ENCODE results near the gene IL1F10. TPM values are rescaled to one million over a fixed set of nuclear protein-coding genes. Genes with fewer than 3 reads are reported as not detected.

The IL1F10 gene
- polyA plus RNA-seq, 1 donor (not counting 4 experiments of a cell fraction or from before 2014, with no cell fraction given) = 0.37 TPM

- dilution Hi-C loops (cut with MboI; ENCODE audit: extremely low pct_ligation_motif_present, low sequenced_read_pairs) = no loop called here
These were observed 54.6 kb downstream of the IL1F10 start for GRCh38 chr2:113122364-113122763.

DNA sequence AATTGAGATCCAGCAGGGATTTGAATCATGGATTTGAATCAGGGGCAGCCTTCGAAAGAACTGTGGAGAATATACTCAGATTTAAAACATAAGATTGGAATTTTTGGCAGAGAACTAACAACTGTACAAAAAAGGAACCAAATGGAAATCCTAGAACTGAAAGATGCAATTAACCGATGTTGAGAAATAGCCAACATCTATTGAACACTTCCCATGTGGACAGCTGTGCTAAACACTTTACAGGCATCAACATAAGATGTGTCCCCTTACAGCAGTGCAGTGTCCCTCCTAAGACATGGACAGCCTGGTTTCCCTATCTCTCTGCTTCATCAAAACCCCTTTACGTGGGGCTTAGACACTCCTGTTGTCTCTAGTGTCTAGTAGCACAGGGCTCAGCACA, 56.0 kb downstream of the IL1F10 start:
- Histone ChIP-seq H2AFZ (ENCODE audit: control insufficient read depth, low read length) (no peak overlapping the region), H3K79me2 (ENCODE audit: control insufficient read depth, insufficient read depth, low read length) (peaks cover 2% of the 10 kb centered on the region), H3K36me3 (ENCODE audit: control insufficient read depth in 2 of 2, extremely low read depth in 1 of 2, insufficient read depth in 2 of 2, low read length in 2 of 2) (peaks cover 11 to 19% of the 10 kb centered on the region in 2 experiments), H3K4me1 (ENCODE audit: control insufficient read depth, extremely low read depth, insufficient read depth, low read length) (peaks cover 40% of the 10 kb centered on the region), H4K20me1 (ENCODE audit: control insufficient read depth, extremely low read depth, insufficient read depth, low read length) (no peaks in the 10 kb centered on the region), H3K27me3 (ENCODE audit: control insufficient read depth, extremely low read depth, insufficient read depth, low read length) (no peaks in the 10 kb centered on the region), H3K4me3 (ENCODE audit: control insufficient read depth in 2 of 3, extremely low read depth in 1 of 3, insufficient read depth in 2 of 3, low read depth in 1 of 3, low read length in 3 of 3) (no peak overlapping the region), H3K27ac (ENCODE audit: control insufficient read depth, insufficient read depth, low read length) (peak overlapping the region; percentile 75), H3K4me2 (ENCODE audit: control insufficient read depth, extremely low read depth, insufficient read depth, low read depth, low read length) (peak overlapping the region; percentile 59), H3K9me3 (ENCODE audit: control insufficient read depth, low read depth, low read length) (no peaks in the 10 kb centered on the region), H3K9ac (ENCODE audit: control insufficient read depth, extremely low read depth, insufficient read depth, low read length) (peak overlapping the region; percentile 75), H3K9me1 (ENCODE audit: control insufficient read depth, extremely low read depth, insufficient read depth, low read length) (no peaks in the 10 kb centered on the region)
- dilution Hi-C loops (cut with MboI; ENCODE audit: extremely low pct_ligation_motif_present, low sequenced_read_pairs) = no loop called here
- DNase-seq (ENCODE audit: low read depth, low spot score) (no peak), FAIRE-seq (no peak)
- TF ChIP-seq EZH2 (IDR thresholded peaks at IDR 0.05; ENCODE audit: low read length) (no peak), CTCF (optimal IDR thresholded peaks at IDR 0.05 in 1 of 3, IDR thresholded peaks at IDR 0.05 in 1 of 3, conservative IDR thresholded peaks at IDR 0.05 in 1 of 3; ENCODE audit: extremely low read depth in 1 of 3, insufficient read depth in 2 of 3, low read length in 3 of 3) (no peak)

More at GRCh38 chr2:113122364-113122763, 54.6 kb downstream of the IL1F10 start:
- Histone ChIP-seq H3K36me3 (ENCODE audit: control insufficient read depth in 2 of 2, extremely low read depth in 1 of 2, insufficient read depth in 2 of 2, low read length in 2 of 2) (peaks cover 4 to 12% of the 10 kb centered on the region in 2 experiments), H3K4me2 (ENCODE audit: control insufficient read depth, extremely low read depth, insufficient read depth, low read depth, low read length) (no peak overlapping the region), H3K9ac (ENCODE audit: control insufficient read depth, extremely low read depth, insufficient read depth, low read length) (no peak overlapping the region), H3K27ac (ENCODE audit: control insufficient read depth, insufficient read depth, low read length) (no peak overlapping the region), H2AFZ (ENCODE audit: control insufficient read depth, low read length) (no peak overlapping the region), H3K4me1 (ENCODE audit: control insufficient read depth, extremely low read depth, insufficient read depth, low read length) (peaks cover 49% of the 10 kb centered on the region), H3K9me3 (ENCODE audit: control insufficient read depth, low read depth, low read length) (no peaks in the 10 kb centered on the region), H3K27me3 (ENCODE audit: control insufficient read depth, extremely low read depth, insufficient read depth, low read length) (no peaks in the 10 kb centered on the region), H4K20me1 (ENCODE audit: control insufficient read depth, extremely low read depth, insufficient read depth, low read length) (no peaks in the 10 kb centered on the region), H3K79me2 (ENCODE audit: control insufficient read depth, insufficient read depth, low read length) (peaks cover 5% of the 10 kb centered on the region), H3K4me3 (ENCODE audit: control insufficient read depth in 2 of 3, extremely low read depth in 1 of 3, insufficient read depth in 2 of 3, low read depth in 1 of 3, low read length in 3 of 3) (no peak overlapping the region), H3K9me1 (ENCODE audit: control insufficient read depth, extremely low read depth, insufficient read depth, low read length) (no peaks in the 10 kb centered on the region)
- DNase-seq (ENCODE audit: low read depth, low spot score) = no peak
- no peak for FAIRE-seq
- TF ChIP-seq EZH2 (IDR thresholded peaks at IDR 0.05; ENCODE audit: low read length) = no peak
- TF ChIP-seq CTCF (optimal IDR thresholded peaks at IDR 0.05 in 1 of 3, IDR thresholded peaks at IDR 0.05 in 1 of 3, conservative IDR thresholded peaks at IDR 0.05 in 1 of 3; ENCODE audit: extremely low read depth in 1 of 3, insufficient read depth in 2 of 3, low read length in 3 of 3) = no peak

All from keratinocyte (primary cell).